Calu3 (cell line): ENCODE measurements around the gene FOXL1. TPM values are rescaled to one million over a fixed set of nuclear protein-coding genes. Genes with fewer than 3 reads are reported as not detected.

Source experiments
- BruUV-seq: library from RNA; stranded (reverse); fragments of 400-500 nt; replicated peaks from 2 replicates; lab custom pipeline; 2021; lab: Mats Ljungman, UMichigan
- CTCF ChIA-PET: fragments of 300-600 bp; sonication (Branson Sonifier 250); formaldehyde crosslinking; loops from one replicate; lab custom pipeline; 2022; ENCODE audit warnings: antibody characterized with exemption; lab: Charles Lee
- DNase-seq: peaks from one replicate; pipeline ENCODE4 v3.0.0; 2022
- H3K27ac Mint-ChIP-seq: one replicate; pipeline ENCODE4 v1.8.0; 2022; ENCODE audit warnings: mixed read lengths; ENCODE audit not compliant: unreplicated experiment
- H3K27me3 Mint-ChIP-seq: one replicate; pipeline ENCODE4 v1.8.0; 2022; ENCODE audit warnings: mixed read lengths; ENCODE audit not compliant: unreplicated experiment
- H3K36me3 Mint-ChIP-seq: one replicate; pipeline ENCODE4 v1.8.0; 2022; ENCODE audit warnings: mild to moderate bottlenecking, moderate library complexity, mixed read lengths; ENCODE audit not compliant: insufficient read depth, unreplicated experiment
- H3K4me1 Mint-ChIP-seq: one replicate; pipeline ENCODE4 v1.8.0; 2022; ENCODE audit warnings: mild to moderate bottlenecking, low read depth, mixed read lengths; ENCODE audit not compliant: unreplicated experiment
- H3K4me3 Mint-ChIP-seq: one replicate; pipeline ENCODE4 v1.8.0; 2022; ENCODE audit warnings: mild to moderate bottlenecking, low read depth, moderate library complexity, mixed read lengths; ENCODE audit not compliant: unreplicated experiment
- H3K9me3 Mint-ChIP-seq: one replicate; pipeline ENCODE4 v1.8.0; 2022; ENCODE audit warnings: low read depth, mixed read lengths; ENCODE audit not compliant: unreplicated experiment
- CTCF ChIP-seq: fragments of 200-600 bp; IDR thresholded peaks from one replicate; pipeline ENCODE4 v1.8.0; 2022; ENCODE audit warnings: antibody characterized with exemption; ENCODE audit not compliant: unreplicated experiment
- intact Hi-C: fragments of 100-400 bp; cut with micrococcal nuclease; formaldehyde crosslinking; loops from one replicate; pipeline ENCODE4 v1.10.0; 2022; ENCODE audit not compliant: unreplicated experiment
- total RNA-seq: library from RNA; stranded (reverse); gene quantifications from 2 replicates; pipeline ENCODE4 v1.2.3, GENCODE V29; 2022

Gene FOXL1
- total RNA-seq, 1 experiment from 2014 or later = 13.3 TPM

DNA sequence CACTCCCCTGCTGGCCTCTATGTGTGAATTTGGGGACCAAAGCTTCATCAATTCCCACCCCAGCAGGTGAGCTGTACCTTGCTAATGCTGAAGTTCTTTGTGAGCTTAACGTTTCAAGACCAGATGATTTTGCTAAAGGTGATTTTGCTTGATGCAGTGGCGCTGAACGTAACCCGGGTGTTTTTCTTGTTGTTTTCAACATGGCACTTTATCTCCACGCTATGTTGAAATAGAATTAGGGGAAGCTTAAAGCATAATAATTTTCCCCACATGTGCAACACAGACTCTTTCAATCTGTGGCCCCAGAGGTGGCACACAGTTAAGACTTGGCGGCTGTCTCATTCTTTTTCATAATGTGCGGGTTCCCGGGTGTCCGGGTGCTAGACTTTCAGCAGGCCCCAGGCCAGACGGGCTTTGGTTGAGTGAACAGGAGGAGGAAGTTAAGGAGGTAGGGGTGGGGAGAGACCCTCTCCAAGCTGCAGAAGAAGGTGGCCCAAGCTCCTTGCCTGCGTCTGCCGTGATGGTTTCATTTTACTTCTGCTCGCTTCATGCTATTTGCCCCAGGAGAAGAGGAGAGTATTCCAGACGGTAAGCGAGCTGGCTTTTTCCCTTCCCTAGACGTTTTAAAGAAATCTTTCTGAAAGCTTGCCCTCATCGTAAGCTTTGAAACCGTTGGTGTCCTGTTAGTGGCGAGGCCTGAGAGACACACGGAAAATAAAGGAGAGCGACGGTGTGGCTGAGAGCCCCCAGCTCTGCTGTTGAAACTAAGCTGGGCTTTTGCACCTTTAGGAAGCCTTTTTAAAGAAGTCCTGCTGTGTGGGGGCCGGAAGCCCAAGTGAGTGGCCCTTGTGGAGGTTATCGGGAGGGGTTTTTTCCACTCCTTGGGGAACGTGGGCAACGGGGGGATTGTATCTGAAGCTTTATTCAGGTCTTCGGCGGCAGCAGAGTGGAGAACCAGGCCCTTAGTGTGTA lies 7.5 kb upstream of the FOXL1 start:
- peak overlapping the region; percentile 96 for H3K4me3 Mint-ChIP-seq
- peaks cover 28% of the 10 kb centered on the region for H3K4me1 Mint-ChIP-seq
- H3K9me3 Mint-ChIP-seq = no peaks in the 10 kb centered on the region
- peaks cover 69% of the 10 kb centered on the region for H3K36me3 Mint-ChIP-seq
- no peak for DNase-seq
- no peaks in the 10 kb centered on the region for H3K27me3 Mint-ChIP-seq
- peak overlapping the region; percentile 67 for H3K27ac Mint-ChIP-seq
- intact Hi-C loops = no loop called here
- no TSS peak for BruUV-seq
- CTCF ChIA-PET = interaction anchor here (0.6 to 1.1 kb wide), 4 partner anchors 9 to 492 kb away, joined by 3 to 7 read pairs (median 4); no protein-coding TSS in a partner anchor
- TF ChIP-seq CTCF = no peak

DNA sequence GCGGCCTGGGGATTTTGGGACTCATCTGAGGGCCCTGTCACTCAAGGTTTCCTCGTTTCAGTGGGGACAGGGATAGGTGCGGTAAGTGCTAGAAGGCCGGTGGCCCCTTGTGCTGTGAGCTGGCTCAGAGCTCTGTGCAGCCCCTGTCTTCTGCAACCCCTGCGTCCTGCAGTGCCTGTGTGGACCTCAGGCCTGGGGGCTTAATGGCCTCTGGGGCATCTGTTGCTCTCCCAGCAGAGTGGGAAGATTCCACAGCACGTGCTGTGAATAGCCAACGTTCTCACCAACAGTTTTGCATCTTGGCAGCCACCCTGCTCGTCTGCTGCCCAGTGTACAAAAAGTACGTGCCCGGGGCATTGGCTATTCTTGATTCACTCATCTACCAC lies 6.8 kb upstream of the FOXL1 start:
- CTCF ChIA-PET = no interaction called here
- Mint-ChIP-seq H3K27ac (no peak overlapping the region), H3K27me3 (no peaks in the 10 kb centered on the region), H3K9me3 (no peaks in the 10 kb centered on the region), H3K4me3 (peak overlapping the region; percentile 96), H3K36me3 (peaks cover 73% of the 10 kb centered on the region), H3K4me1 (peaks cover 28% of the 10 kb centered on the region)
- no TSS peak for BruUV-seq
- no peak for DNase-seq
- intact Hi-C loops = no loop called here
- TF ChIP-seq CTCF = no peak

GRCh38 chr16:86572041-86572521 lies 6.3 kb upstream of the FOXL1 start:
- H3K4me3 Mint-ChIP-seq = no peak overlapping the region
- CTCF ChIA-PET = no interaction called here
- H3K27ac Mint-ChIP-seq = no peak overlapping the region
- H3K36me3 Mint-ChIP-seq = peaks cover 73% of the 10 kb centered on the region
- no peaks in the 10 kb centered on the region for H3K27me3 Mint-ChIP-seq
- no peaks in the 10 kb centered on the region for H3K9me3 Mint-ChIP-seq
- no peak for DNase-seq
- no peak for TF ChIP-seq CTCF
- no TSS peak for BruUV-seq
- intact Hi-C loops = no loop called here
- H3K4me1 Mint-ChIP-seq = peaks cover 32% of the 10 kb centered on the region

GRCh38 chr16:86572606-86573005 lies 5.7 kb upstream of the FOXL1 start:
- no peak for DNase-seq
- no TSS peak for BruUV-seq
- Mint-ChIP-seq H3K4me3 (no peak overlapping the region), H3K36me3 (peaks cover 73% of the 10 kb centered on the region), H3K27me3 (no peaks in the 10 kb centered on the region), H3K4me1 (peaks cover 37% of the 10 kb centered on the region), H3K27ac (no peak overlapping the region), H3K9me3 (no peaks in the 10 kb centered on the region)
- intact Hi-C loops = no loop called here
- CTCF ChIA-PET = no interaction called here
- TF ChIP-seq CTCF = no peak
